HCT116 (cell line): Measurements from ENCODE around the gene MCAT. TPM values are rescaled to one million over a fixed set of nuclear protein-coding genes. Genes with fewer than 3 reads are reported as not detected.
A peak's percentile ranks its signal among the peaks of the same experiment; 100 is the strongest.

Experiments
- ATAC-seq: fragments of 200-7000 bp; cut with Tn5 transposase; 2 replicates; pipeline ENCODE4 v1.9.1; 2020; ENCODE audit warnings: mild to moderate bottlenecking, moderate library complexity
- BruUV-seq: library from RNA; stranded (reverse); fragments of 400-500 nt; replicated peaks from 2 replicates; lab custom pipeline; 2021; lab: Mats Ljungman, UMichigan
- CTCF ChIA-PET: fragments of 300-600 bp; sonication (Branson Sonifier 250); formaldehyde crosslinking; loops from one replicate; lab custom pipeline; 2021; ENCODE audit warnings: antibody characterized with exemption; lab: Charles Lee
- POLR2A ChIA-PET: fragments of 300-600, 350-600 bp; sonication (Branson Sonifier 250); formaldehyde crosslinking; loops from one replicate; lab custom pipeline; 2021; ENCODE audit warnings: antibody characterized with exemption; lab: Charles Lee
- RAD21 ChIA-PET, 2 experiments: fragments of 300-600 bp; sonication (Branson Sonifier 250); formaldehyde crosslinking; loops; one replicate each; lab custom pipeline; 2023; ENCODE audit warnings: low total read pairs in 2 of 2; ENCODE audit not compliant: uncharacterized antibody in 2 of 2, unreplicated experiment in 2 of 2, low non-redundant PET in 1 of 2; lab: Charles Lee
- DNase-seq: peaks from one replicate; pipeline ENCODE4 v3.0.0-alpha.2; 2010; ENCODE audit warnings: low read depth, low spot score
- H2AFZ ChIP-seq: fragments of 200-600 bp; shearing (Covaris generic), sonication (generic); 2 replicates; pipeline ENCODE4 v1.6.1; 2017; ENCODE audit warnings: low read depth, mixed run types, mixed read lengths, antibody characterized with exemption, low read length; ENCODE audit not compliant: poor library complexity, severe bottlenecking
- H3K27ac ChIP-seq: 2 replicates; pipeline ENCODE4 v1.5.1; 2012; ENCODE audit warnings: low read depth, low read length
- H3K27me3 ChIP-seq: fragments of 200-600 bp; sonication (generic); 2 replicates; pipeline ENCODE4 v1.6.1; 2016; ENCODE audit warnings: mixed run types, low read length, mixed read lengths; ENCODE audit not compliant: insufficient read depth
- H3K36me3 ChIP-seq, 2 experiments: fragments of 200-500 bp in 1 of 2; fragments of 200-600 bp in 1 of 2; sonication (Bioruptor generic) in 1 of 2; sonication (generic) in 1 of 2; 2 replicates each; pipeline versions ENCODE4 v1.5.1 to v1.6.1; 2014 to 2016; ENCODE audit warnings: low read length in 2 of 2, inconsistent platforms in 1 of 2, mixed read lengths in 1 of 2, mixed run types in 1 of 2; ENCODE audit not compliant: insufficient read depth in 2 of 2, control insufficient read depth in 1 of 2
- H3K4me1 ChIP-seq, 2 experiments: fragments of 200-600 bp in 1 of 2; sonication (generic) in 1 of 2; 2 replicates each; pipeline versions ENCODE4 v1.5.1 to v1.6.1; 2012 to 2017; ENCODE audit warnings: low read length in 2 of 2, inconsistent platforms in 1 of 2, mild to moderate bottlenecking in 1 of 2, mixed read lengths in 1 of 2, mixed run types in 1 of 2, moderate library complexity in 1 of 2; ENCODE audit not compliant: insufficient read depth in 2 of 2, control insufficient read depth in 1 of 2
- H3K4me2 ChIP-seq: fragments of 200-600 bp; sonication (generic); 2 replicates; pipeline ENCODE4 v1.6.1; 2017; ENCODE audit warnings: mixed run types, low read length, mixed read lengths
- H3K4me3 ChIP-seq, 2 experiments: fragments of 200-600 bp in 1 of 2; sonication (generic) in 1 of 2; replicated peaks in 1 of 2; 2 replicates each; pipeline ENCODE4 v1.5.1; 2011 to 2016; ENCODE audit warnings: low read length in 2 of 2, control low read depth in 1 of 2, low read depth in 1 of 2, mild to moderate bottlenecking in 1 of 2, mixed read lengths in 1 of 2, mixed run types in 1 of 2
- H3K79me2 ChIP-seq: fragments of 200-600 bp; sonication (generic); 2 replicates; pipeline ENCODE4 v1.6.1; 2017; ENCODE audit warnings: mild to moderate bottlenecking, mixed run types, low read length, moderate library complexity, mixed read lengths; ENCODE audit not compliant: insufficient read depth
- H3K9ac ChIP-seq: fragments of 200-600 bp; sonication (generic); 2 replicates; pipeline ENCODE4 v1.6.1; 2016; ENCODE audit warnings: low read length, mixed read lengths
- H3K9me2 ChIP-seq: fragments of 200-600 bp; sonication (generic), shearing (Covaris generic); 2 replicates; pipeline ENCODE4 v1.6.1; 2017; ENCODE audit warnings: mixed run types, mild to moderate bottlenecking, moderate library complexity; ENCODE audit not compliant: insufficient read depth
- H3K9me3 ChIP-seq, 2 experiments: fragments of 200-500 bp in 1 of 2; fragments of 200-600 bp in 1 of 2; sonication (Bioruptor generic) in 1 of 2; sonication (generic) in 1 of 2; 2 replicates each; pipeline ENCODE4 v1.6.1; 2014 to 2017; ENCODE audit warnings: low read length in 2 of 2, mixed read lengths in 2 of 2, inconsistent platforms in 1 of 2, low read depth in 1 of 2, mild to moderate bottlenecking in 1 of 2, mixed run types in 1 of 2, moderate library complexity in 1 of 2; ENCODE audit not compliant: control insufficient read depth in 1 of 2, insufficient read depth in 1 of 2
- H4K20me1 ChIP-seq: fragments of 200-600 bp; sonication (generic), shearing (Covaris generic); 2 replicates; pipeline ENCODE4 v1.6.1; 2017; ENCODE audit warnings: mixed run types, mild to moderate bottlenecking, moderate library complexity; ENCODE audit not compliant: insufficient read depth
- POLR2AphosphoS5 ChIP-seq: IDR thresholded peaks from 2 replicates; pipeline ENCODE4 v1.6.1; 2011; ENCODE audit warnings: mild to moderate bottlenecking, low read depth, low read length, moderate library complexity
- ZFX ChIP-seq: fragments of 450-650 bp; IDR thresholded peaks from 2 replicates; pipeline ENCODE4 v1.6.1; 2017
- ZNF274 ChIP-seq: fragments of 200-500 bp; sonication (Bioruptor generic); IDR thresholded peaks from 2 replicates; pipeline ENCODE4 v1.6.1; 2014; ENCODE audit warnings: mild to moderate bottlenecking, low read depth, low read length, inconsistent platforms
- intact Hi-C: fragments of 100-400 bp; cut with micrococcal nuclease; formaldehyde crosslinking; loops from 2 replicates; pipeline ENCODE4 v1.10.0; 2022
- total RNA-seq: library from RNA; stranded (reverse); gene quantifications from one replicate; pipeline ENCODE4 v1.2.1, GENCODE V29; 2021; ENCODE audit not compliant: unreplicated experiment
- TF ChIP-seq, protein P1 (sequence below): IDR thresholded peaks from 2 replicates; pipeline ENCODE4 v1.6.1; 2011; ENCODE audit warnings: mild to moderate bottlenecking, low read length, moderate library complexity; ENCODE audit not compliant: insufficient replicate concordance; ENCODE audit errors: extremely low read depth
- TF ChIP-seq, protein P2 (sequence below): IDR thresholded peaks from 2 replicates; pipeline ENCODE4 v1.6.1; 2012

MCAT gene
- total RNA-seq, 1 experiment from 2014 or later = 34.8 TPM

DNA sequence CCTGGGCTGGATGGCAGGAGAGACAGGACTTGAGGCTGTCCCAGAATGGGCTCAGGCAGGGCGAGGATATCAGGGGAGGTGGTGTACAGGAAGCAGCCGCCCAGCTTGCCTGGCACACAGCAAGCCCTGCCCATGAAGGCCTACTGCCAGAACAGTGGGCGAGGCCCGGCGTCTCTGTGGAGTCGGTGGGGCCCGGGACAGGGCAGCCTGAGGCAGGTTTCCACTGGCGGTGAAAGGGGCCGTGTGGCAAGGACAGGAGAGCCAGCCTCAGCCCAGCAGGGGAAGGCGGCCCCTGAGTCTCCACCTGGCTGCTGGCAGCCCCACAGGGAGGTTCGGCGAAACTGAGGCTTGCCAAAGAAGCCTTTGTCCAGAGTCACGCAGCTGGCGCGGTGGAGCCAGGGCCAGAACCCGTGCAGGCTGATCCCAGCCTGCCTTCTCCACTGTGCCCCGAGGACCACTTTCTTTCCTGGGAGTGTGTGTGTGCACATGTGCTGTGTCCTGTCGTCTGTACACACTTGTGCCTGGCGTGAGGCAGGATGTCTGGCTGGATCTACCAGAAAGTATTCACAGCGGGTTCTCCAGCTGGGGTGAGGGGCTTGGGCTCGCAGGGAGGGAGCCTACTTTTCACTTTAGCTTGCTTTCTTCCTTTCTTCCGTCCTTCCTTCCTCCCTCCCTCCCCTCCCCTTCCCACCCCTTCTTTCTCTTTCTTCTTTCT, 9.3 kb upstream of the MCAT start:
- POLR2A ChIA-PET = interaction anchor here (0.6 to 1.9 kb wide), 3 partner anchors 25 to 537 kb away, joined by 4 to 8 read pairs (median 4); partner anchors contain the start of gene POLDIP3
- H3K79me2 ChIP-seq = peaks cover 49% of the 10 kb centered on the region
- TF ChIP-seq ZFX (peak; percentile 65), POLR2AphosphoS5 (0 out of 2 replicates have a peak, but pooled peaks have one; percentile 16)
- TF ChIP-seq, protein P1, sequence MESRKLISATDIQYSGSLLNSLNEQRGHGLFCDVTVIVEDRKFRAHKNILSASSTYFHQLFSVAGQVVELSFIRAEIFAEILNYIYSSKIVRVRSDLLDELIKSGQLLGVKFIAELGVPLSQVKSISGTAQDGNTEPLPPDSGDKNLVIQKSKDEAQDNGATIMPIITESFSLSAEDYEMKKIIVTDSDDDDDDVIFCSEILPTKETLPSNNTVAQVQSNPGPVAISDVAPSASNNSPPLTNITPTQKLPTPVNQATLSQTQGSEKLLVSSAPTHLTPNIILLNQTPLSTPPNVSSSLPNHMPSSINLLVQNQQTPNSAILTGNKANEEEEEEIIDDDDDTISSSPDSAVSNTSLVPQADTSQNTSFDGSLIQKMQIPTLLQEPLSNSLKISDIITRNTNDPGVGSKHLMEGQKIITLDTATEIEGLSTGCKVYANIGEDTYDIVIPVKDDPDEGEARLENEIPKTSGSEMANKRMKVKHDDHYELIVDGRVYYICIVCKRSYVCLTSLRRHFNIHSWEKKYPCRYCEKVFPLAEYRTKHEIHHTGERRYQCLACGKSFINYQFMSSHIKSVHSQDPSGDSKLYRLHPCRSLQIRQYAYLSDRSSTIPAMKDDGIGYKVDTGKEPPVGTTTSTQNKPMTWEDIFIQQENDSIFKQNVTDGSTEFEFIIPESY = no peak
- TF ChIP-seq, protein P2, sequence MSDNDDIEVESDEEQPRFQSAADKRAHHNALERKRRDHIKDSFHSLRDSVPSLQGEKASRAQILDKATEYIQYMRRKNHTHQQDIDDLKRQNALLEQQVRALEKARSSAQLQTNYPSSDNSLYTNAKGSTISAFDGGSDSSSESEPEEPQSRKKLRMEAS = 0 out of 2 replicates have a peak, but pooled peaks have one; percentile 8
- no TSS peak for BruUV-seq
- no peaks in the 10 kb centered on the region for H4K20me1 ChIP-seq
- H3K4me2 ChIP-seq = peak overlapping the region; percentile 99
- CTCF ChIA-PET = no interaction called here
- H3K4me1 ChIP-seq = peaks cover 9 to 46% of the 10 kb centered on the region in 2 experiments
- H3K27me3 ChIP-seq = no peaks in the 10 kb centered on the region
- intact Hi-C loops = no loop called here
- H3K9me2 ChIP-seq = no peaks in the 10 kb centered on the region
- no peaks in the 10 kb centered on the region; a peak in 1 of 4 replicates for H3K36me3 ChIP-seq
- peak; percentile 71 for ATAC-seq
- no peaks in the 10 kb centered on the region for H3K9me3 ChIP-seq
- no peak overlapping the region for H2AFZ ChIP-seq
- peak overlapping the region; percentile 78 for H3K9ac ChIP-seq
- H3K27ac ChIP-seq = peak overlapping the region; percentile 92
- peak overlapping the region; percentile 80 to 82 for H3K4me3 ChIP-seq
- no peak for DNase-seq
- RAD21 ChIA-PET = interaction anchor here in 1 of 2 experiments (0.6 kb wide), 1 partner anchor 14 kb away, joined by 5 read pairs; no protein-coding TSS in a partner anchor

DNA sequence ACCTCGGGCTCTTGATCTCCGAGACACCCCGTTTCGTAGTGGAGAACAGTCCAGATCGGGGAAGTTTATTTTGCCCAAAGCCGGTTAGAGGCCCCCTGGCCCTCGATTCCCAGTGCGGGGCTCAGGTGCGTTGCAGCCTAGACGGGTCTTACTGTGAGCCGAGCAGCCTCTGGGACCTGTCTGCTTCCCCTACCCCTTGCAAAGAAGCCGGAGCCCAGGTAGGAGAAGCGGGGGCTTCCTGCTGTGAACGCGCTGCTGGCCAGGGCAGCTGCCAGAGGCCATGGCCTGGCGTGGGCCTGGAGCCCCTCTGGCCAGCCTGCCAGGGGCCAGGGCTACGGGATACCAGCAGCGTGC, 8.8 kb upstream of the MCAT start:
- H3K4me3 ChIP-seq = peak overlapping the region; percentile 80 to 82
- POLR2A ChIA-PET = interaction anchor here (1.5 to 1.9 kb wide), 2 partner anchors 24 to 537 kb away, joined by 4 to 8 read pairs; partner anchors contain the start of gene POLDIP3
- H3K27me3 ChIP-seq = no peaks in the 10 kb centered on the region
- H3K36me3 ChIP-seq = no peaks in the 10 kb centered on the region; a peak in 1 of 4 replicates
- ATAC-seq (peak; percentile 36), DNase-seq (no peak)
- no peaks in the 10 kb centered on the region for H3K9me3 ChIP-seq
- BruUV-seq = no TSS peak
- no peaks in the 10 kb centered on the region for H4K20me1 ChIP-seq
- H3K79me2 ChIP-seq = peaks cover 46% of the 10 kb centered on the region
- H3K4me1 ChIP-seq = peaks cover 9 to 45% of the 10 kb centered on the region in 2 experiments
- RAD21 ChIA-PET = no interaction called here
- TF ChIP-seq ZNF274 (no peak), ZFX (0 out of 2 replicates have a peak, but pooled peaks have one; percentile 70)
- H3K9ac ChIP-seq = peak overlapping the region; percentile 78
- H3K9me2 ChIP-seq = no peaks in the 10 kb centered on the region
- H3K27ac ChIP-seq = peak overlapping the region; percentile 92
- CTCF ChIA-PET = no interaction called here
- no peak overlapping the region for H2AFZ ChIP-seq
- H3K4me2 ChIP-seq = peak overlapping the region; percentile 99
- intact Hi-C loops = no loop called here
